ENCODE results near the gene CENPX. TPM values are rescaled to one million over a fixed set of nuclear protein-coding genes. Genes with fewer than 3 reads are reported as not detected.

CENPX gene
- total and polyA plus RNA-seq, 2 of the 13 experiments (the other 11 are each of a cell fraction or from before 2014, with no cell fraction given): 92.7 to 170 TPM

- TF ChIP-seq ZBTB21 (CRISPR knock-in tag; IDR thresholded peaks at IDR 0.05): 0 out of 2 replicates have a peak, but pooled peaks have one; percentile 28
- TF ChIP-seq, protein P1, sequence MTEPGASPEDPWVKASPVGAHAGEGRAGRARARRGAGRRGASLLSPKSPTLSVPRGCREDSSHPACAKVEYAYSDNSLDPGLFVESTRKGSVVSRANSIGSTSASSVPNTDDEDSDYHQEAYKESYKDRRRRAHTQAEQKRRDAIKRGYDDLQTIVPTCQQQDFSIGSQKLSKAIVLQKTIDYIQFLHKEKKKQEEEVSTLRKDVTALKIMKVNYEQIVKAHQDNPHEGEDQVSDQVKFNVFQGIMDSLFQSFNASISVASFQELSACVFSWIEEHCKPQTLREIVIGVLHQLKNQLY (CRISPR knock-in tag; IDR thresholded peaks at IDR 0.05): 0 out of 2 replicates have a peak, but pooled peaks have one; percentile 59
- TF ChIP-seq THYN1 (CRISPR knock-in tag; IDR thresholded peaks at IDR 0.05; ENCODE audit: borderline replicate concordance, low read depth): no peak
- TF ChIP-seq IKZF4 (CRISPR knock-in tag; IDR thresholded peaks at IDR 0.05; ENCODE audit: borderline replicate concordance, low read depth, not compliant biosample characterization): peak; percentile 93
- TF ChIP-seq ZFY (CRISPR knock-in tag; IDR thresholded peaks at IDR 0.05): peak; percentile 94
- no peak for TF ChIP-seq ZFP90 (CRISPR knock-in tag; IDR thresholded peaks at IDR 0.05; ENCODE audit: borderline replicate concordance)
- TF ChIP-seq THRA (CRISPR knock-in tag; IDR thresholded peaks at IDR 0.05; ENCODE audit: borderline replicate concordance): peak; percentile 87
- TF ChIP-seq ZNF567 (CRISPR knock-in tag; IDR thresholded peaks at IDR 0.05; ENCODE audit: borderline replicate concordance): peak; percentile 89; the same call in 1 of the 2 replicates
- TF ChIP-seq GABPB1 (CRISPR knock-in tag; IDR thresholded peaks at IDR 0.05): peak; percentile 95
- TF ChIP-seq CCAR2 (optimal IDR thresholded peaks at IDR 0.05; ENCODE audit: low read depth, low read length): peak; percentile 73
- peak; percentile 58; the same call in 1 of the 2 replicates for TF ChIP-seq NCOA1 (CRISPR knock-in tag; IDR thresholded peaks at IDR 0.05)
- peak; percentile 65; the same call in 1 of the 2 replicates for TF ChIP-seq ZNF326 (CRISPR knock-in tag; IDR thresholded peaks at IDR 0.05; ENCODE audit: borderline replicate concordance)
- TF ChIP-seq, protein P2, sequence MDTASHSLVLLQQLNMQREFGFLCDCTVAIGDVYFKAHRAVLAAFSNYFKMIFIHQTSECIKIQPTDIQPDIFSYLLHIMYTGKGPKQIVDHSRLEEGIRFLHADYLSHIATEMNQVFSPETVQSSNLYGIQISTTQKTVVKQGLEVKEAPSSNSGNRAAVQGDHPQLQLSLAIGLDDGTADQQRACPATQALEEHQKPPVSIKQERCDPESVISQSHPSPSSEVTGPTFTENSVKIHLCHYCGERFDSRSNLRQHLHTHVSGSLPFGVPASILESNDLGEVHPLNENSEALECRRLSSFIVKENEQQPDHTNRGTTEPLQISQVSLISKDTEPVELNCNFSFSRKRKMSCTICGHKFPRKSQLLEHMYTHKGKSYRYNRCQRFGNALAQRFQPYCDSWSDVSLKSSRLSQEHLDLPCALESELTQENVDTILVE (CRISPR knock-in tag; IDR thresholded peaks at IDR 0.05): peak; percentile 99
- peak; percentile 81 for TF ChIP-seq DMAP1 (CRISPR knock-in tag; IDR thresholded peaks at IDR 0.05)
- TF ChIP-seq, protein P3, sequence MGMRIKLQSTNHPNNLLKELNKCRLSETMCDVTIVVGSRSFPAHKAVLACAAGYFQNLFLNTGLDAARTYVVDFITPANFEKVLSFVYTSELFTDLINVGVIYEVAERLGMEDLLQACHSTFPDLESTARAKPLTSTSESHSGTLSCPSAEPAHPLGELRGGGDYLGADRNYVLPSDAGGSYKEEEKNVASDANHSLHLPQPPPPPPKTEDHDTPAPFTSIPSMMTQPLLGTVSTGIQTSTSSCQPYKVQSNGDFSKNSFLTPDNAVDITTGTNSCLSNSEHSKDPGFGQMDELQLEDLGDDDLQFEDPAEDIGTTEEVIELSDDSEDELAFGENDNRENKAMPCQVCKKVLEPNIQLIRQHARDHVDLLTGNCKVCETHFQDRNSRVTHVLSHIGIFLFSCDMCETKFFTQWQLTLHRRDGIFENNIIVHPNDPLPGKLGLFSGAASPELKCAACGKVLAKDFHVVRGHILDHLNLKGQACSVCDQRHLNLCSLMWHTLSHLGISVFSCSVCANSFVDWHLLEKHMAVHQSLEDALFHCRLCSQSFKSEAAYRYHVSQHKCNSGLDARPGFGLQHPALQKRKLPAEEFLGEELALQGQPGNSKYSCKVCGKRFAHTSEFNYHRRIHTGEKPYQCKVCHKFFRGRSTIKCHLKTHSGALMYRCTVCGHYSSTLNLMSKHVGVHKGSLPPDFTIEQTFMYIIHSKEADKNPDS (CRISPR knock-in tag; IDR thresholded peaks at IDR 0.05): peak; percentile 56; the same call in 1 of the 2 replicates
- no peak for TF ChIP-seq ZNF549 (CRISPR knock-in tag; IDR thresholded peaks at IDR 0.05)
- TF ChIP-seq, protein P4, sequence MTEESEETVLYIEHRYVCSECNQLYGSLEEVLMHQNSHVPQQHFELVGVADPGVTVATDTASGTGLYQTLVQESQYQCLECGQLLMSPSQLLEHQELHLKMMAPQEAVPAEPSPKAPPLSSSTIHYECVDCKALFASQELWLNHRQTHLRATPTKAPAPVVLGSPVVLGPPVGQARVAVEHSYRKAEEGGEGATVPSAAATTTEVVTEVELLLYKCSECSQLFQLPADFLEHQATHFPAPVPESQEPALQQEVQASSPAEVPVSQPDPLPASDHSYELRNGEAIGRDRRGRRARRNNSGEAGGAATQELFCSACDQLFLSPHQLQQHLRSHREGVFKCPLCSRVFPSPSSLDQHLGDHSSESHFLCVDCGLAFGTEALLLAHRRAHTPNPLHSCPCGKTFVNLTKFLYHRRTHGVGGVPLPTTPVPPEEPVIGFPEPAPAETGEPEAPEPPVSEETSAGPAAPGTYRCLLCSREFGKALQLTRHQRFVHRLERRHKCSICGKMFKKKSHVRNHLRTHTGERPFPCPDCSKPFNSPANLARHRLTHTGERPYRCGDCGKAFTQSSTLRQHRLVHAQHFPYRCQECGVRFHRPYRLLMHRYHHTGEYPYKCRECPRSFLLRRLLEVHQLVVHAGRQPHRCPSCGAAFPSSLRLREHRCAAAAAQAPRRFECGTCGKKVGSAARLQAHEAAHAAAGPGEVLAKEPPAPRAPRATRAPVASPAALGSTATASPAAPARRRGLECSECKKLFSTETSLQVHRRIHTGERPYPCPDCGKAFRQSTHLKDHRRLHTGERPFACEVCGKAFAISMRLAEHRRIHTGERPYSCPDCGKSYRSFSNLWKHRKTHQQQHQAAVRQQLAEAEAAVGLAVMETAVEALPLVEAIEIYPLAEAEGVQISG (CRISPR knock-in tag; IDR thresholded peaks at IDR 0.05): peak; percentile 96
- TF ChIP-seq ZFAT (CRISPR knock-in tag; conservative IDR thresholded peaks at IDR 0.05): no peak
- peak; percentile 67; the same call in 1 of the 2 replicates for TF ChIP-seq SMAD3 (CRISPR knock-in tag; IDR thresholded peaks at IDR 0.05)
Measured at GRCh38 chr17:82065638-82066303, 43.1 kb upstream of the CENPX start, which contains the start of gene DUS1L (continued).

All from HepG2 (cell line).